ENCODE results near the gene YTHDC1.

DNA sequence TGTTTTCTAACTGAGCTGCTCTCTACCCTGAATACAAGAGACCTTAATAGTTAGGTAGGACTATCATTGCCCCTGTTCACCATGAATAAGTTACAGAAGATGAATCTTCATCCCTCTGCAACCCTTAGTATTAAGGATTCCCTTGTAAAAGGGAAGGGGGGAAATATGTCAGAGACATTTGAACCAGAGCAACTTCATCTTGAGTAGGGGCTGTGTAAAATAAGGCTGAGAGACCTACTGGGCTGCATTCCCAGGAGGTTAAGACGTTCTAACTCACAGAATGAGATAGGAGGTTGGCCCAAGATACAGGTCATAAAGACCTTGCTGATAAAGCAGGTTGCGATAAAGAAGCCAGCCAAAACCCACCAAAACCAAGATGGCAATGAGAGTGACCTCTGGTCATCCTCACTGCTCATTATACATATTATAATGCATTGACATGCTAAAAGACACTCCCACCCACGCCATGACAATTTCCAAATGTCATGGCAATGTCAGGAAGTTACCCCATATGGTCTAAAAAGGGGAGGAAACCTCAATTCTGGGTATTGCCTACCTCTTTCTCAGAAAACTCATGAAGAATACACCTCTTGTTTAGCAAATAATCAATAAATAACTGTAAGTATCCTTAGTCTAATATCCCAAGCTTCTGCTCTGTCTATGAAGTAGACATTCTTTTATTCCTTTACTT, 84.9 kb downstream of the YTHDC1 start:
- TF ChIP-seq, protein P1, sequence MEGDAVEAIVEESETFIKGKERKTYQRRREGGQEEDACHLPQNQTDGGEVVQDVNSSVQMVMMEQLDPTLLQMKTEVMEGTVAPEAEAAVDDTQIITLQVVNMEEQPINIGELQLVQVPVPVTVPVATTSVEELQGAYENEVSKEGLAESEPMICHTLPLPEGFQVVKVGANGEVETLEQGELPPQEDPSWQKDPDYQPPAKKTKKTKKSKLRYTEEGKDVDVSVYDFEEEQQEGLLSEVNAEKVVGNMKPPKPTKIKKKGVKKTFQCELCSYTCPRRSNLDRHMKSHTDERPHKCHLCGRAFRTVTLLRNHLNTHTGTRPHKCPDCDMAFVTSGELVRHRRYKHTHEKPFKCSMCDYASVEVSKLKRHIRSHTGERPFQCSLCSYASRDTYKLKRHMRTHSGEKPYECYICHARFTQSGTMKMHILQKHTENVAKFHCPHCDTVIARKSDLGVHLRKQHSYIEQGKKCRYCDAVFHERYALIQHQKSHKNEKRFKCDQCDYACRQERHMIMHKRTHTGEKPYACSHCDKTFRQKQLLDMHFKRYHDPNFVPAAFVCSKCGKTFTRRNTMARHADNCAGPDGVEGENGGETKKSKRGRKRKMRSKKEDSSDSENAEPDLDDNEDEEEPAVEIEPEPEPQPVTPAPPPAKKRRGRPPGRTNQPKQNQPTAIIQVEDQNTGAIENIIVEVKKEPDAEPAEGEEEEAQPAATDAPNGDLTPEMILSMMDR (IDR thresholded peaks at IDR 0.05), result no peak
- TF ChIP-seq POLR2A (IDR thresholded peaks at IDR 0.05) (no peak), EP300 (IDR thresholded peaks at IDR 0.05) (no peak)
